ENCODE measurements around the gene SYDE1. TPM values are rescaled to one million over a fixed set of nuclear protein-coding genes. Genes with fewer than 3 reads are reported as not detected.

SYDE1 gene
- total and polyA plus RNA-seq, 2 of the 4 experiments (the other 2 are of a cell fraction): 19.4 to 64.9 TPM

GRCh38 chr19:15093001-15093400 lies 14.2 kb upstream of the SYDE1 start:
- intact Hi-C loops (cut with micrococcal nuclease) (loop anchor here (5.0 kb wide), 1 partner anchor 344 kb away; no protein-coding TSS in a partner anchor), dilution Hi-C loops (cut with HindIII; ENCODE audit: low sequenced_read_pairs, unreplicated experiment) (no loop called here), in situ Hi-C loops (cut with MboI; ENCODE audit: low sequenced_read_pairs) (no loop called here)
- Histone ChIP-seq H4K20me1 (ENCODE audit: insufficient read depth, low read length) (no peaks in the 10 kb centered on the region), H3K4me3 (ENCODE audit: insufficient read depth, low read depth, low read length) (no peak overlapping the region), H3K79me1 (ENCODE audit: low read depth in 1 of 2, low read length in 2 of 2) (no peaks in the 10 kb centered on the region), H3K9ac (ENCODE audit: low read depth, low read length) (no peak overlapping the region), H3K9me3 (ENCODE audit: control insufficient read depth, insufficient read depth, low read length) (no peaks in the 10 kb centered on the region), H4K8ac (ENCODE audit: low read depth in 2 of 2, low read length in 2 of 2) (no peak overlapping the region), H3K4me2 (ENCODE audit: low read depth, low read length) (no peak overlapping the region), H3K18ac (ENCODE audit: low read depth, low read length) (no peak overlapping the region), H3K27me3 (ENCODE audit: control insufficient read depth, insufficient read depth, low read length) (peaks cover 6% of the 10 kb centered on the region), H2AK5ac (ENCODE audit: low read depth, low read length) (no peak overlapping the region), H4K91ac (ENCODE audit: insufficient read depth, low read depth, low read length) (no peak overlapping the region), H2BK15ac (ENCODE audit: low read depth, low read length) (no peak overlapping the region), H2AFZ (replicated peaks; ENCODE audit: low read length, poor library complexity) (no peak overlapping the region), H3K9me1 (ENCODE audit: insufficient read depth, low read length) (no peaks in the 10 kb centered on the region), H3K4me1 (ENCODE audit: control insufficient read depth, insufficient read depth, low read length) (peaks cover 3% of the 10 kb centered on the region; the same call in 1 of the 2 replicates), H2AK9ac (replicated peaks; ENCODE audit: low read depth, low read length, poor library complexity) (no peak overlapping the region), H3K14ac (replicated peaks; ENCODE audit: low read depth, low read length) (no peak overlapping the region), H2BK120ac (ENCODE audit: low read depth, low read length) (no peak overlapping the region), H3K4ac (ENCODE audit: low read depth, low read length) (no peak overlapping the region), H4K5ac (ENCODE audit: low read depth, low read length) (no peak overlapping the region), H3K36me3 (ENCODE audit: control insufficient read depth, insufficient read depth, low read length) (no peaks in the 10 kb centered on the region), H3K27ac (ENCODE audit: insufficient read depth, low read length) (no peak overlapping the region), H3K23ac (ENCODE audit: low read depth, low read length) (no peak overlapping the region), H3K56ac (ENCODE audit: extremely low read depth, insufficient read depth, low read length) (no peak overlapping the region), H2BK5ac (ENCODE audit: low read depth, low read length, poor library complexity, severe bottlenecking) (no peak overlapping the region), H2BK20ac (ENCODE audit: low read depth, low read length) (no peak overlapping the region)
- POLR2A ChIA-PET (ENCODE audit: unreplicated experiment): no interaction called here
- WGBS, 2 experiments (ENCODE audit: extremely low coverage in 2 of 2, insufficient read length in 1 of 2): no CpG with 5 or more reads among the region's 2 CpGs
- CTCF ChIA-PET: interaction anchor here (1.5 to 1.6 kb wide), 3 partner anchors 9 to 58 kb away, joined by 4 to 12 read pairs (median 10); no protein-coding TSS in a partner anchor
- DNase-seq (no peak), ATAC-seq (ENCODE audit: low read depth) (no peak)
- no TSS peak for BruUV-seq (replicated peaks)
- TF ChIP-seq, protein P1, sequence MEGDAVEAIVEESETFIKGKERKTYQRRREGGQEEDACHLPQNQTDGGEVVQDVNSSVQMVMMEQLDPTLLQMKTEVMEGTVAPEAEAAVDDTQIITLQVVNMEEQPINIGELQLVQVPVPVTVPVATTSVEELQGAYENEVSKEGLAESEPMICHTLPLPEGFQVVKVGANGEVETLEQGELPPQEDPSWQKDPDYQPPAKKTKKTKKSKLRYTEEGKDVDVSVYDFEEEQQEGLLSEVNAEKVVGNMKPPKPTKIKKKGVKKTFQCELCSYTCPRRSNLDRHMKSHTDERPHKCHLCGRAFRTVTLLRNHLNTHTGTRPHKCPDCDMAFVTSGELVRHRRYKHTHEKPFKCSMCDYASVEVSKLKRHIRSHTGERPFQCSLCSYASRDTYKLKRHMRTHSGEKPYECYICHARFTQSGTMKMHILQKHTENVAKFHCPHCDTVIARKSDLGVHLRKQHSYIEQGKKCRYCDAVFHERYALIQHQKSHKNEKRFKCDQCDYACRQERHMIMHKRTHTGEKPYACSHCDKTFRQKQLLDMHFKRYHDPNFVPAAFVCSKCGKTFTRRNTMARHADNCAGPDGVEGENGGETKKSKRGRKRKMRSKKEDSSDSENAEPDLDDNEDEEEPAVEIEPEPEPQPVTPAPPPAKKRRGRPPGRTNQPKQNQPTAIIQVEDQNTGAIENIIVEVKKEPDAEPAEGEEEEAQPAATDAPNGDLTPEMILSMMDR (conservative IDR thresholded peaks at IDR 0.05; ENCODE audit: low read depth, low read length): no peak

Measured in IMR-90 (cell line).